ENCODE results near the gene EIF1.
"Not testable (repeated sequence)": the region's sequence is repeated elsewhere in the genome, so short reads cannot be mapped to it uniquely, and the experiment has no call there.

Gene EIF1

GRCh38 chr17:41675157-41676057, 13.3 kb upstream of the EIF1 start:
- in situ Hi-C loops (cut with MboI; ENCODE audit: low sequenced_read_pairs) = not testable (repeated sequence)

- in situ Hi-C loops (cut with MboI; ENCODE audit: low sequenced_read_pairs) = no loop called here
Measured at GRCh38 chr17:41676058-41676419, 12.6 kb upstream of the EIF1 start.

GRCh38 chr17:41678411-41678906, 10.2 kb upstream of the EIF1 start:
- in situ Hi-C loops (cut with MboI; ENCODE audit: low sequenced_read_pairs) = no loop called here

GRCh38 chr17:41678907-41679739, 9.6 kb upstream of the EIF1 start:
- in situ Hi-C loops (cut with MboI; ENCODE audit: low sequenced_read_pairs) = no loop called here

GRCh38 chr17:41679740-41680425, 8.8 kb upstream of the EIF1 start:
- in situ Hi-C loops (cut with MboI; ENCODE audit: low sequenced_read_pairs) = no loop called here

GRCh38 chr17:41680426-41681040, 8.2 kb upstream of the EIF1 start:
- in situ Hi-C loops (cut with MboI; ENCODE audit: low sequenced_read_pairs) = no loop called here

GRCh38 chr17:41681776-41682175, 6.9 kb upstream of the EIF1 start:
- in situ Hi-C loops (cut with MboI; ENCODE audit: low sequenced_read_pairs) = no loop called here

GRCh38 chr17:41682631-41683030, 6.1 kb upstream of the EIF1 start:
- in situ Hi-C loops (cut with MboI; ENCODE audit: low sequenced_read_pairs) = no loop called here

- in situ Hi-C loops (cut with MboI; ENCODE audit: low sequenced_read_pairs) = no loop called here
Measured at GRCh38 chr17:41683441-41684007, 5.2 kb upstream of the EIF1 start.

GRCh38 chr17:41684035-41684434, 4.7 kb upstream of the EIF1 start:
- in situ Hi-C loops (cut with MboI; ENCODE audit: low sequenced_read_pairs) = no loop called here

GRCh38 chr17:41685753-41686152, 2.9 kb upstream of the EIF1 start:
- in situ Hi-C loops (cut with MboI; ENCODE audit: low sequenced_read_pairs) = not testable (repeated sequence)

GRCh38 chr17:41686281-41686680, 2.4 kb upstream of the EIF1 start:
- in situ Hi-C loops (cut with MboI; ENCODE audit: low sequenced_read_pairs) = no loop called here

GRCh38 chr17:41687828-41688640, 651 bp upstream of the EIF1 start:
- in situ Hi-C loops (cut with MboI; ENCODE audit: low sequenced_read_pairs) = no loop called here

- in situ Hi-C loops (cut with MboI; ENCODE audit: low sequenced_read_pairs) = no loop called here
Measured at GRCh38 chr17:41689497-41690299, 1.0 kb downstream of the EIF1 start.

- in situ Hi-C loops (cut with MboI; ENCODE audit: low sequenced_read_pairs) = no loop called here
Measured at GRCh38 chr17:41690497-41690896, 1.8 kb downstream of the EIF1 start.

- in situ Hi-C loops (cut with MboI; ENCODE audit: low sequenced_read_pairs) = no loop called here
Measured at GRCh38 chr17:41691031-41691777, 2.5 kb downstream of the EIF1 start.

GRCh38 chr17:41692722-41693521, 4.2 kb downstream of the EIF1 start:
- in situ Hi-C loops (cut with MboI; ENCODE audit: low sequenced_read_pairs) = no loop called here
